Measurements from ENCODE around the gene CNTN4.

DNA sequence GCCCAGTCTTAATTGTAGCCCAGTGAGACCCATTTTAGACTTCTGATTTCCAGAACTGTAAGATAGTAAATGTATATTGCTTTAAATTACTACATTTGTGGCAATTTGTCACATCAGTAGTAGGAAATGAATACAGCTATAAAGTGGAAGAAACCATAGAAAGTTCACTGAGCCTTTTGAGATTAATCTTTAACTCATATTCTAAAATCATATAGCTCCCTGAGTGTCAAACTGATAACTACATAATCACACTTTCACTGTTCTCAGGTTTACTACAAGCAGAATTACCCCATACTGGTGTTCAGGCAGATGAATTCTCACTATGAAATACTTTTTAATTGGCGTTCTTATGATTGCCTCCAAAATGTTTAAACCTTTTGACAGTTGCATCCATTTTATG, 42.8 kb downstream of the CNTN4 start:
- TF ChIP-seq CTCF (IDR thresholded peaks at IDR 0.05; ENCODE audit: insufficient read depth, low read depth, low read length) (no peak), EZH2 (IDR thresholded peaks at IDR 0.05; ENCODE audit: insufficient read depth, low read length) (no peak)
